Measurements from ENCODE around the gene DSCAM. TPM values are rescaled to one million over a fixed set of nuclear protein-coding genes. Genes with fewer than 3 reads are reported as not detected.

DSCAM gene
- total RNA-seq, 1 experiment from 2014 or later: not detected

DNA sequence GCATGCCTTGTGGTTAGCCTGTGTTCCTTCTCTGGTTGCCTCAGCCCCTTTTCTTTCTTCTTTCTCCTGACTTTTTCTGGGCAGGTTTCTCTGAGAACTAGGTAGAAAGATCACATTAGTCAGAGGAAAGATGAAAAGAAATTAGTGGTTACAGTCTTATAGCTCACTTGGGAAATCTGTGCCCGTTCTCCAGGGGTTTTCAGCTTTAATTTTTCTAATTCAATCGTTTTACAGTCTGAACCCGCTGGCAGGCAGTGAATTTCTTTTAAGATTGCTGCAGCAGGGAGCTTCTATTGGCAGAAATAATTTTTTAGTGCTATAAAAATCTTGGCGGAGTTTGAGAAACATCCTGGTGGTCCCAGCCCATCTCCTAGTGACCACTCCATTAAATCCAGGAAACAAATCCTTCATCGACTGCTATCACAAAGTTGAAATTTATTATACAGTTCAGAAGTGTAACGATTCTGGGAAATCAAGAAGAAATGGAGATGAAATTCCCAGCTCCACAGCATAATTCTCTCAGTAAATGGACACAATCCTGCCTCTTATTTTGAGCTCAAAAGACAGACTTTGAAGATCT is 866.6 kb downstream of the DSCAM start:
- Histone ChIP-seq H3K9ac (ENCODE audit: low read length) (no peak overlapping the region), H3K9me2 (ENCODE audit: insufficient read depth) (no peaks in the 10 kb centered on the region), H3K9me3 (ENCODE audit: control insufficient read depth in 1 of 2, insufficient read depth in 1 of 2, low read depth in 1 of 2, low read length in 2 of 2) (peaks cover 0 to 23% of the 10 kb centered on the region in 2 experiments; a peak in 2 of 4 replicates), H3K27me3 (ENCODE audit: insufficient read depth, low read length) (no peaks in the 10 kb centered on the region), H3K4me2 (ENCODE audit: low read length) (no peak overlapping the region), H2AFZ (ENCODE audit: low read depth, low read length, poor library complexity, severe bottlenecking) (no peak overlapping the region), H3K36me3 (ENCODE audit: control insufficient read depth in 1 of 2, insufficient read depth in 2 of 2, low read length in 2 of 2) (no peaks in the 10 kb centered on the region), H4K20me1 (ENCODE audit: insufficient read depth) (no peaks in the 10 kb centered on the region), H3K4me1 (ENCODE audit: control insufficient read depth in 1 of 2, insufficient read depth in 2 of 2, low read length in 2 of 2) (no peaks in the 10 kb centered on the region), H3K79me2 (ENCODE audit: insufficient read depth, low read length) (no peaks in the 10 kb centered on the region), H3K27ac (ENCODE audit: low read depth, low read length) (no peak overlapping the region), H3K4me3 (replicated peaks in 1 of 2; ENCODE audit: low read depth in 1 of 2, low read length in 2 of 2) (no peak overlapping the region)
- ChIA-PET POLR2A (no interaction called here), RAD21 (ENCODE audit: low non-redundant PET in 1 of 2, low total read pairs in 2 of 2, uncharacterized antibody in 2 of 2, unreplicated experiment in 2 of 2) (no interaction called here), CTCF (no interaction called here)
- intact Hi-C loops (cut with micrococcal nuclease): no loop called here
- DNase-seq (ENCODE audit: low read depth, low spot score) (no peak), ATAC-seq (no peak)
- no TSS peak for BruUV-seq (replicated peaks)
- TF ChIP-seq JUND (IDR thresholded peaks at IDR 0.05) (no peak), FOSL1 (IDR thresholded peaks at IDR 0.05; ENCODE audit: low read depth) (no peak)

DNA sequence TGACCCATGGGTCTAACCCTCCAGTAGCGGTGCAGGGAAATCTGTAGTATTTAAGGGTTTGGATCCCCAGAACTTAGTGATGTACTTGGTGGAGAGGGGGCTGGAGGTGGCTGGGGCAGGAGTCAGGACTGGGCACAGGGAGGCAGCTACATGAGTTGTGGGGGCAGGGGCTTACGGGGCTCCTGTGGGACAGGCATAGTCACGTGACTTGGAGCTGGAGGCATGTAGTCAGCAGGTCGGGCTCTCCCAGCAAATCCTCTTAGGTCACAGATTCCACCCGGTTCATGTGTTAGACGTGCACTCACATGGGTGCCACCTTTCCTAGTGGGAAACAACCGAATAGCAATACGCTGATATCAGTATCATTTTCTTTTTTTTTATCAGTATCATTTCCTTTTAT is 867.6 kb downstream of the DSCAM start:
- DNase-seq (ENCODE audit: low read depth, low spot score) (no peak), ATAC-seq (no peak)
- RAD21 ChIA-PET (ENCODE audit: low non-redundant PET in 1 of 2, low total read pairs in 2 of 2, uncharacterized antibody in 2 of 2, unreplicated experiment in 2 of 2): no interaction called here
- CTCF ChIA-PET: no interaction called here
- intact Hi-C loops (cut with micrococcal nuclease): no loop called here
- Histone ChIP-seq H3K36me3 (ENCODE audit: control insufficient read depth in 1 of 2, insufficient read depth in 2 of 2, low read length in 2 of 2) (no peaks in the 10 kb centered on the region), H4K20me1 (ENCODE audit: insufficient read depth) (no peaks in the 10 kb centered on the region), H3K4me1 (ENCODE audit: control insufficient read depth in 1 of 2, insufficient read depth in 2 of 2, low read length in 2 of 2) (no peaks in the 10 kb centered on the region), H3K4me2 (ENCODE audit: low read length) (no peak overlapping the region), H3K9ac (ENCODE audit: low read length) (no peak overlapping the region), H3K9me2 (ENCODE audit: insufficient read depth) (no peaks in the 10 kb centered on the region), H3K4me3 (replicated peaks in 1 of 2; ENCODE audit: low read depth in 1 of 2, low read length in 2 of 2) (no peak overlapping the region), H2AFZ (ENCODE audit: low read depth, low read length, poor library complexity, severe bottlenecking) (no peak overlapping the region), H3K27ac (ENCODE audit: low read depth, low read length) (no peak overlapping the region), H3K79me2 (ENCODE audit: insufficient read depth, low read length) (no peaks in the 10 kb centered on the region), H3K27me3 (ENCODE audit: insufficient read depth, low read length) (no peaks in the 10 kb centered on the region), H3K9me3 (ENCODE audit: control insufficient read depth in 1 of 2, insufficient read depth in 1 of 2, low read depth in 1 of 2, low read length in 2 of 2) (peaks cover 0 to 24% of the 10 kb centered on the region in 2 experiments; a peak in 2 of 4 replicates)
- POLR2A ChIA-PET: no interaction called here
- no TSS peak for BruUV-seq (replicated peaks)
- TF ChIP-seq JUND (IDR thresholded peaks at IDR 0.05) (no peak), TCF7L2 (IDR thresholded peaks at IDR 0.05; ENCODE audit: borderline replicate concordance, extremely low read depth, insufficient read depth, insufficient read length) (no peak), ATF3 (IDR thresholded peaks at IDR 0.05) (no peak), REST (IDR thresholded peaks at IDR 0.05; ENCODE audit: low read depth) (no peak), CEBPB (IDR thresholded peaks at IDR 0.05; ENCODE audit: low read depth) (no peak), RAD21 (IDR thresholded peaks at IDR 0.05; ENCODE audit: low read depth) (no peak), EZH2 (IDR thresholded peaks at IDR 0.05) (no peak), ELF1 (IDR thresholded peaks at IDR 0.05; ENCODE audit: borderline replicate concordance, low read depth) (no peak), ZBTB33 (IDR thresholded peaks at IDR 0.05; ENCODE audit: extremely low read depth, insufficient replicate concordance, low read length) (no peak)
- TF ChIP-seq, protein P1, sequence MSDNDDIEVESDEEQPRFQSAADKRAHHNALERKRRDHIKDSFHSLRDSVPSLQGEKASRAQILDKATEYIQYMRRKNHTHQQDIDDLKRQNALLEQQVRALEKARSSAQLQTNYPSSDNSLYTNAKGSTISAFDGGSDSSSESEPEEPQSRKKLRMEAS (IDR thresholded peaks at IDR 0.05): no peak
- TF ChIP-seq, protein P2, sequence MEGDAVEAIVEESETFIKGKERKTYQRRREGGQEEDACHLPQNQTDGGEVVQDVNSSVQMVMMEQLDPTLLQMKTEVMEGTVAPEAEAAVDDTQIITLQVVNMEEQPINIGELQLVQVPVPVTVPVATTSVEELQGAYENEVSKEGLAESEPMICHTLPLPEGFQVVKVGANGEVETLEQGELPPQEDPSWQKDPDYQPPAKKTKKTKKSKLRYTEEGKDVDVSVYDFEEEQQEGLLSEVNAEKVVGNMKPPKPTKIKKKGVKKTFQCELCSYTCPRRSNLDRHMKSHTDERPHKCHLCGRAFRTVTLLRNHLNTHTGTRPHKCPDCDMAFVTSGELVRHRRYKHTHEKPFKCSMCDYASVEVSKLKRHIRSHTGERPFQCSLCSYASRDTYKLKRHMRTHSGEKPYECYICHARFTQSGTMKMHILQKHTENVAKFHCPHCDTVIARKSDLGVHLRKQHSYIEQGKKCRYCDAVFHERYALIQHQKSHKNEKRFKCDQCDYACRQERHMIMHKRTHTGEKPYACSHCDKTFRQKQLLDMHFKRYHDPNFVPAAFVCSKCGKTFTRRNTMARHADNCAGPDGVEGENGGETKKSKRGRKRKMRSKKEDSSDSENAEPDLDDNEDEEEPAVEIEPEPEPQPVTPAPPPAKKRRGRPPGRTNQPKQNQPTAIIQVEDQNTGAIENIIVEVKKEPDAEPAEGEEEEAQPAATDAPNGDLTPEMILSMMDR (IDR thresholded peaks at IDR 0.05 in 2 of 3, conservative IDR thresholded peaks at IDR 0.05 in 1 of 3; ENCODE audit: borderline replicate concordance in 1 of 3, insufficient read depth in 1 of 3, low read depth in 2 of 3, low read length in 2 of 3): no peak

Data from HCT116 (cell line).